ENCODE measurements around the gene ITGAV.

DNA sequence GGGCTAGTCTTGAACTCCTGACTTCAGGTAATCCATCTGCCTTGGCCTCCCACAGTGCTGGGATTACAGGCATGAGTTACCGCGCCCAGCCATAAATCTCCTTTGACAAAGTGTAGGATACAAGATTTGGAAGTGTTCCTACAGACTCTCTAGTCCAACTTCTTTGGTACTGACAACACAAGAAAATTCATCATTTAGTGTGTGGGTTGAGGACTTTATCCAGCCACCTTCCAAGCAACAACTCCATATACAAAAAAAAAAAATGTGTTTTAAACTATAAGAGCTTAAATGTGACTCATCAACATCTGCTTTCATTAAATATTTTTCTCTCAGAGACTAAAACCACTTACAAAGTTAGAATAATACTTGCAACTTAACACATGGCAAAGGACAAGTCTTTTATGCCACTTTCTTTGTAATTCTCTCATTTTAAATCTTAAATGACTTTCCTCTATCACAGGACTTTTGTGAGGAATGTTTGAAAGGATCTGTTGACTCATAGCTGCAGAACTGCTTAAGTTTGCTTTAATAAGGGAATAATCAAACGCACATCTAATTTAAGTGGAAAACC, 46.2 kb upstream of the ITGAV start:
- no peak for TF ChIP-seq ZNF214 (tag by site-specific recombination; IDR thresholded peaks at IDR 0.05; ENCODE audit: borderline replicate concordance)
- TF ChIP-seq, protein P1, sequence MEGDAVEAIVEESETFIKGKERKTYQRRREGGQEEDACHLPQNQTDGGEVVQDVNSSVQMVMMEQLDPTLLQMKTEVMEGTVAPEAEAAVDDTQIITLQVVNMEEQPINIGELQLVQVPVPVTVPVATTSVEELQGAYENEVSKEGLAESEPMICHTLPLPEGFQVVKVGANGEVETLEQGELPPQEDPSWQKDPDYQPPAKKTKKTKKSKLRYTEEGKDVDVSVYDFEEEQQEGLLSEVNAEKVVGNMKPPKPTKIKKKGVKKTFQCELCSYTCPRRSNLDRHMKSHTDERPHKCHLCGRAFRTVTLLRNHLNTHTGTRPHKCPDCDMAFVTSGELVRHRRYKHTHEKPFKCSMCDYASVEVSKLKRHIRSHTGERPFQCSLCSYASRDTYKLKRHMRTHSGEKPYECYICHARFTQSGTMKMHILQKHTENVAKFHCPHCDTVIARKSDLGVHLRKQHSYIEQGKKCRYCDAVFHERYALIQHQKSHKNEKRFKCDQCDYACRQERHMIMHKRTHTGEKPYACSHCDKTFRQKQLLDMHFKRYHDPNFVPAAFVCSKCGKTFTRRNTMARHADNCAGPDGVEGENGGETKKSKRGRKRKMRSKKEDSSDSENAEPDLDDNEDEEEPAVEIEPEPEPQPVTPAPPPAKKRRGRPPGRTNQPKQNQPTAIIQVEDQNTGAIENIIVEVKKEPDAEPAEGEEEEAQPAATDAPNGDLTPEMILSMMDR (tag by site-specific recombination; IDR thresholded peaks at IDR 0.05): no peak
- no peak for TF ChIP-seq ZBTB20 (tag by site-specific recombination; IDR thresholded peaks at IDR 0.05)
- TF ChIP-seq, protein P2, sequence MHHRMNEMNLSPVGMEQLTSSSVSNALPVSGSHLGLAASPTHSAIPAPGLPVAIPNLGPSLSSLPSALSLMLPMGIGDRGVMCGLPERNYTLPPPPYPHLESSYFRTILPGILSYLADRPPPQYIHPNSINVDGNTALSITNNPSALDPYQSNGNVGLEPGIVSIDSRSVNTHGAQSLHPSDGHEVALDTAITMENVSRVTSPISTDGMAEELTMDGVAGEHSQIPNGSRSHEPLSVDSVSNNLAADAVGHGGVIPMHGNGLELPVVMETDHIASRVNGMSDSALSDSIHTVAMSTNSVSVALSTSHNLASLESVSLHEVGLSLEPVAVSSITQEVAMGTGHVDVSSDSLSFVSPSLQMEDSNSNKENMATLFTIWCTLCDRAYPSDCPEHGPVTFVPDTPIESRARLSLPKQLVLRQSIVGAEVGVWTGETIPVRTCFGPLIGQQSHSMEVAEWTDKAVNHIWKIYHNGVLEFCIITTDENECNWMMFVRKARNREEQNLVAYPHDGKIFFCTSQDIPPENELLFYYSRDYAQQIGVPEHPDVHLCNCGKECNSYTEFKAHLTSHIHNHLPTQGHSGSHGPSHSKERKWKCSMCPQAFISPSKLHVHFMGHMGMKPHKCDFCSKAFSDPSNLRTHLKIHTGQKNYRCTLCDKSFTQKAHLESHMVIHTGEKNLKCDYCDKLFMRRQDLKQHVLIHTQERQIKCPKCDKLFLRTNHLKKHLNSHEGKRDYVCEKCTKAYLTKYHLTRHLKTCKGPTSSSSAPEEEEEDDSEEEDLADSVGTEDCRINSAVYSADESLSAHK (tag by site-specific recombination; IDR thresholded peaks at IDR 0.05): no peak
- TF ChIP-seq BCL11A (tag by site-specific recombination; IDR thresholded peaks at IDR 0.05; ENCODE audit: low read depth): no peak

All from HEK293 (cell line).